ENCODE results near the gene GJA1. TPM values are rescaled to one million over a fixed set of nuclear protein-coding genes. Genes with fewer than 3 reads are reported as not detected.
"Not testable (repeated sequence)": the region's sequence is repeated elsewhere in the genome, so short reads cannot be mapped to it uniquely, and the experiment has no call there.

Gene GJA1
- total RNA-seq, 2 experiments from 2014 or later = 0.09 TPM; not detected in 1

- Mint-ChIP-seq H3K27me3 (peaks cover 36% of the 10 kb centered on the region), H3K36me3 (ENCODE audit: low read depth) (no peaks in the 10 kb centered on the region), H3K9me3 (no peaks in the 10 kb centered on the region), H3K4me3 (no peak overlapping the region), H3K4me1 (ENCODE audit: low read depth) (peaks cover 17% of the 10 kb centered on the region), H3K27ac (no peak overlapping the region)
- POLR2A ChIA-PET = no interaction called here
- DNase-seq (no peak), ATAC-seq (no peak)
- intact Hi-C loops (cut with micrococcal nuclease) = loop anchor here (10.0 kb wide), 1 partner anchor 595 kb away; no protein-coding TSS in a partner anchor
- no peak for TF ChIP-seq CTCF (IDR thresholded peaks at IDR 0.05)
- CTCF ChIA-PET = interaction anchor here (1.5 kb wide), 1 partner anchor 15 kb away, joined by 3 read pairs; no protein-coding TSS in a partner anchor
Observed at GRCh38 chr6:121439926-121440325, 4.5 kb downstream of the GJA1 start.

GRCh38 chr6:121441477-121441876 is 6.0 kb downstream of the GJA1 start:
- Mint-ChIP-seq H3K9me3 (no peaks in the 10 kb centered on the region), H3K4me1 (ENCODE audit: low read depth) (peaks cover 15% of the 10 kb centered on the region), H3K36me3 (ENCODE audit: low read depth) (no peaks in the 10 kb centered on the region), H3K27ac (no peak overlapping the region), H3K4me3 (no peak overlapping the region), H3K27me3 (peaks cover 32% of the 10 kb centered on the region)
- no peak for TF ChIP-seq CTCF (IDR thresholded peaks at IDR 0.05)
- CTCF ChIA-PET = no interaction called here
- POLR2A ChIA-PET = no interaction called here
- intact Hi-C loops (cut with micrococcal nuclease) = no loop called here
- ATAC-seq = no peak
- DNase-seq = no peak

- Mint-ChIP-seq H3K9me3 (no peaks in the 10 kb centered on the region), H3K4me3 (no peak overlapping the region), H3K27ac (no peak overlapping the region), H3K4me1 (ENCODE audit: low read depth) (peaks cover 8% of the 10 kb centered on the region), H3K27me3 (peaks cover 28% of the 10 kb centered on the region), H3K36me3 (ENCODE audit: low read depth) (no peaks in the 10 kb centered on the region)
- intact Hi-C loops (cut with micrococcal nuclease) = no loop called here
- ChIA-PET CTCF (no interaction called here), POLR2A (no interaction called here)
- no peak for TF ChIP-seq CTCF (IDR thresholded peaks at IDR 0.05)
- ATAC-seq (no peak), DNase-seq (no peak)
Observed at GRCh38 chr6:121442576-121442975, 7.1 kb downstream of the GJA1 start.

DNA sequence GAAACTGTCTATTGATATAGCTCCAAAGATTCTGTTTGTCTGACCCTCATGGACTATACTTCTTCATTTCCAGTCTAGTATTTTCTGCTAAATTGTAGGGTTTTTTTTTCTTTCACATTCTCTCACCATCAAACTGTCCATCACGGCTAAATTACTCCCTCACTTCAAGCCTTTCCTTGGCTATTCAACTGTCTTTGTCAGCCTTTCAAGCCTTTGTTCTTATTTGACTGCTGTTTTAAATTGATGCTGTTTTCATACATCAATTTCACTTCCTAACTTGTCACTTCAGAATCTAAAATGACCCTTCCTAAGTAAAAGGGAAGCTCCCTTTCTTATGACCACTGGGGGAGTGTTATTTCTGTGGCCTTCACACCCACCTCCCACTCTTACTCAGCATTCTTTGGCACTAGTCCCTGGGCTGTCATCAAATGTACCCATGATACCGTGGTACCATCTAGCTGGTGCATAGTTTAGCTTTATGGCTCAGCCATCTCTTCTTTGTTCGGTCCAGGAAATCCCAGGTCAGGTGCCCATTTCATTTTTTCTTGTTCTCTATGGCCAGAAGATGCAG is 8.6 kb downstream of the GJA1 start:
- Mint-ChIP-seq H3K4me3 (no peak overlapping the region), H3K27me3 (peaks cover 19% of the 10 kb centered on the region), H3K36me3 (ENCODE audit: low read depth) (no peaks in the 10 kb centered on the region), H3K9me3 (no peaks in the 10 kb centered on the region), H3K4me1 (ENCODE audit: low read depth) (no peaks in the 10 kb centered on the region), H3K27ac (no peak overlapping the region)
- TF ChIP-seq CTCF (IDR thresholded peaks at IDR 0.05) = no peak
- ChIA-PET CTCF (interaction anchor here (0.9 kb wide), 1 partner anchor 7 kb away, joined by 3 read pairs; no protein-coding TSS in a partner anchor), POLR2A (interaction anchor here (0.8 kb wide), 1 partner anchor 13 kb away, joined by 3 read pairs; no protein-coding TSS in a partner anchor)
- intact Hi-C loops (cut with micrococcal nuclease) = no loop called here
- DNase-seq (no peak), ATAC-seq (no peak)

GRCh38 chr6:121446705-121447104 is 11.3 kb downstream of the GJA1 start:
- CTCF ChIA-PET; H3K27ac Mint-ChIP-seq; POLR2A ChIA-PET; H3K9me3 Mint-ChIP-seq; H3K27me3 Mint-ChIP-seq; H3K36me3 Mint-ChIP-seq (ENCODE audit: low read depth); DNase-seq; ATAC-seq; H3K4me1 Mint-ChIP-seq (ENCODE audit: low read depth); intact Hi-C loops (cut with micrococcal nuclease); H3K4me3 Mint-ChIP-seq: not testable (repeated sequence)

- H3K27me3 Mint-ChIP-seq; H3K36me3 Mint-ChIP-seq (ENCODE audit: low read depth); H3K27ac Mint-ChIP-seq; H3K9me3 Mint-ChIP-seq; H3K4me1 Mint-ChIP-seq (ENCODE audit: low read depth); H3K4me3 Mint-ChIP-seq; POLR2A ChIA-PET; ATAC-seq; CTCF ChIA-PET; intact Hi-C loops (cut with micrococcal nuclease); DNase-seq: not testable (repeated sequence)
Observed at GRCh38 chr6:121447746-121448145, 12.3 kb downstream of the GJA1 start.

DNA sequence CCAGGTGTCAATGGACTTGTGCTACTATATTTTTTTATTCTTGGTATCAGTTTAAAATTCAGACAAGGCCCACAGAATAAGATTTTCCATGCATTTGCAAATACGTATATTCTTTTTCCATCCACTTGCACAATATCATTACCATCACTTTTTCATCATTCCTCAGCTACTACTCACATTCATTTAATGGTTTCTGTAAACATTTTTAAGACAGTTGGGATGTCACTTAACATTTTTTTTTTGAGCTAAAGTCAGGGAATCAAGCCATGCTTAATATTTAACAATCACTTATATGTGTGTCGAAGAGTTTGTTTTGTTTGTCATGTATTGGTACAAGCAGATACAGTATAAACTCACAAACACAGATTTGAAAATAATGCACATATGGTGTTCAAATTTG is 13.1 kb downstream of the GJA1 start:
- ATAC-seq; H3K4me3 Mint-ChIP-seq; H3K9me3 Mint-ChIP-seq; H3K4me1 Mint-ChIP-seq (ENCODE audit: low read depth); H3K27ac Mint-ChIP-seq; POLR2A ChIA-PET; H3K27me3 Mint-ChIP-seq; H3K36me3 Mint-ChIP-seq (ENCODE audit: low read depth); intact Hi-C loops (cut with micrococcal nuclease); CTCF ChIA-PET; DNase-seq: not testable (repeated sequence)
